MG63 (cell line): ENCODE measurements around the gene CCT6B. TPM values are rescaled to one million over a fixed set of nuclear protein-coding genes. Genes with fewer than 3 reads are reported as not detected.

Experiments used
- DNase-seq: peaks from one replicate; pipeline ENCODE4 v3.0.0-alpha.2; 2020
- H3K27me3 ChIP-seq: fragments of 250-450 bp; sonication (Bioruptor Pico); 2 replicates; pipeline ENCODE4 v1.5.1; 2020; ENCODE audit warnings: mild to moderate bottlenecking, moderate library complexity
- H3K36me3 ChIP-seq: fragments of 250-450 bp; sonication (Bioruptor Pico); 2 replicates; pipeline ENCODE4 v1.5.1; 2020; ENCODE audit warnings: mild to moderate bottlenecking, moderate library complexity
- H3K4me3 ChIP-seq: fragments of 250-450 bp; sonication (Bioruptor Pico); 2 replicates; pipeline ENCODE4 v1.5.1; 2020; ENCODE audit warnings: mild to moderate bottlenecking, moderate library complexity
- H3K9me3 ChIP-seq: fragments of 250-450 bp; sonication (Bioruptor Pico); 2 replicates; pipeline ENCODE4 v1.5.1; 2020; ENCODE audit warnings: mild to moderate bottlenecking, moderate library complexity
- total RNA-seq: library from RNA; depleted of rRNA; stranded (reverse); fragments of >200 nt; shearing (Covaris generic); gene quantifications from 2 replicates; pipeline ENCODE4 v1.2.3, GENCODE V29; 2014; ENCODE audit warnings: low replicate concordance; rRNA removed

CCT6B gene
- total RNA-seq, 1 experiment from 2014 or later = not detected

GRCh38 chr17:34913001-34913400 lies 48.3 kb downstream of the CCT6B start:
- Histone ChIP-seq H3K36me3 (no peaks in the 10 kb centered on the region), H3K4me3 (no peak overlapping the region), H3K27me3 (no peaks in the 10 kb centered on the region), H3K9me3 (no peaks in the 10 kb centered on the region)
- DNase-seq = no peak

GRCh38 chr17:34909040-34909439 lies 52.2 kb downstream of the CCT6B start:
- no peaks in the 10 kb centered on the region for H3K36me3 ChIP-seq
- H3K27me3 ChIP-seq = no peaks in the 10 kb centered on the region; the same call in 1 of the 2 replicates
- H3K4me3 ChIP-seq = no peak overlapping the region
- no peaks in the 10 kb centered on the region for H3K9me3 ChIP-seq
- DNase-seq = no peak

GRCh38 chr17:34902831-34903547 lies 58.3 kb downstream of the CCT6B start:
- peaks cover 7% of the 10 kb centered on the region for H3K27me3 ChIP-seq
- H3K9me3 ChIP-seq = no peaks in the 10 kb centered on the region
- no peak for DNase-seq
- H3K4me3 ChIP-seq = no peak overlapping the region
- H3K36me3 ChIP-seq = no peaks in the 10 kb centered on the region

- Histone ChIP-seq H3K36me3 (no peaks in the 10 kb centered on the region), H3K27me3 (peaks cover 11% of the 10 kb centered on the region), H3K9me3 (no peaks in the 10 kb centered on the region), H3K4me3 (no peak overlapping the region)
- DNase-seq = no peak
Measured at GRCh38 chr17:34899643-34900291, 61.5 kb downstream of the CCT6B start.

- Histone ChIP-seq H3K4me3 (no peak overlapping the region), H3K27me3 (0 out of 2 replicates have a peak, but pooled peaks cover 6% of the 10 kb centered on the region), H3K36me3 (no peaks in the 10 kb centered on the region), H3K9me3 (no peaks in the 10 kb centered on the region)
- DNase-seq = no peak
Measured at GRCh38 chr17:34895383-34895782, 65.9 kb downstream of the CCT6B start.

- Histone ChIP-seq H3K27me3 (0 out of 2 replicates have a peak, but pooled peaks cover 6% of the 10 kb centered on the region), H3K9me3 (no peaks in the 10 kb centered on the region), H3K4me3 (no peak overlapping the region), H3K36me3 (no peaks in the 10 kb centered on the region)
- no peak for DNase-seq
Measured at GRCh38 chr17:34894964-34895363, 66.3 kb downstream of the CCT6B start.

- Histone ChIP-seq H3K36me3 (no peaks in the 10 kb centered on the region), H3K4me3 (no peak overlapping the region), H3K9me3 (no peaks in the 10 kb centered on the region), H3K27me3 (peaks cover 6% of the 10 kb centered on the region; the same call in 1 of the 2 replicates)
- peak; percentile 21 for DNase-seq
Measured at GRCh38 chr17:34892461-34893249, 68.6 kb downstream of the CCT6B start.

GRCh38 chr17:34886831-34887230 lies 74.4 kb downstream of the CCT6B start:
- DNase-seq = no peak
- H3K4me3 ChIP-seq = no peak overlapping the region
- H3K9me3 ChIP-seq = no peaks in the 10 kb centered on the region
- H3K27me3 ChIP-seq = peaks cover 4% of the 10 kb centered on the region
- no peaks in the 10 kb centered on the region for H3K36me3 ChIP-seq

- no peak for DNase-seq
- Histone ChIP-seq H3K4me3 (no peak overlapping the region), H3K9me3 (no peaks in the 10 kb centered on the region), H3K36me3 (no peaks in the 10 kb centered on the region), H3K27me3 (peaks cover 4% of the 10 kb centered on the region)
Measured at GRCh38 chr17:34885076-34885475, 76.2 kb downstream of the CCT6B start.

- H3K27me3 ChIP-seq = peaks cover 4% of the 10 kb centered on the region
- no peak overlapping the region for H3K4me3 ChIP-seq
- H3K9me3 ChIP-seq = no peaks in the 10 kb centered on the region
- H3K36me3 ChIP-seq = no peaks in the 10 kb centered on the region
- no peak for DNase-seq
Measured at GRCh38 chr17:34884597-34884996, 76.7 kb downstream of the CCT6B start.

- no peak for DNase-seq
- Histone ChIP-seq H3K27me3 (peaks cover 4% of the 10 kb centered on the region), H3K36me3 (no peaks in the 10 kb centered on the region), H3K4me3 (no peak overlapping the region), H3K9me3 (no peaks in the 10 kb centered on the region)
Measured at GRCh38 chr17:34883106-34884000, 77.9 kb downstream of the CCT6B start.

GRCh38 chr17:34879146-34879545 lies 82.1 kb downstream of the CCT6B start:
- H3K9me3 ChIP-seq = no peaks in the 10 kb centered on the region
- H3K4me3 ChIP-seq = no peak overlapping the region
- no peaks in the 10 kb centered on the region; the same call in 1 of the 2 replicates for H3K27me3 ChIP-seq
- DNase-seq = no peak
- no peaks in the 10 kb centered on the region for H3K36me3 ChIP-seq

Other genes with a start within 250 kb of the CCT6B start
- 12.4 and 16.1 TPM in 2 replicates for gene ZNF830, start 80 bp upstream of the CCT6B start, total RNA-seq
- 16.3 and 45.6 TPM in 2 replicates for gene LIG3, start 19.1 kb upstream of the CCT6B start, total RNA-seq
- gene RFFL, start 102.2 kb upstream of the CCT6B start, total RNA-seq = 10.5 and 18.0 TPM in 2 replicates
- gene RAD51D, start 158.4 kb upstream of the CCT6B start, total RNA-seq = 9.4 and 18.8 TPM in 2 replicates
- gene FNDC8, start 160.2 kb upstream of the CCT6B start, total RNA-seq = not detected in 2 replicates
- gene NLE1, start 180.8 kb upstream of the CCT6B start, total RNA-seq = 25.6 and 71.4 TPM in 2 replicates
- not detected in 2 replicates for gene UNC45B, start 186.4 kb upstream of the CCT6B start, total RNA-seq
- not detected in 2 replicates for gene SLC35G3, start 232.9 kb upstream of the CCT6B start, total RNA-seq